ENCODE results near the gene SPRING1.

SPRING1 gene

GRCh38 chr12:116707751-116708150, 30.1 kb downstream of the SPRING1 start:
- no peak for DNase-seq

GRCh38 chr12:116703214-116703795, 34.6 kb downstream of the SPRING1 start:
- peak; percentile 76 for DNase-seq

GRCh38 chr12:116701432-116701831, 36.4 kb downstream of the SPRING1 start:
- DNase-seq: no peak

- DNase-seq: no peak
Measured at GRCh38 chr12:116700066-116700465, 37.8 kb downstream of the SPRING1 start.

- DNase-seq: no peak
Measured at GRCh38 chr12:116698554-116699075, 39.3 kb downstream of the SPRING1 start.

GRCh38 chr12:116698116-116698515, 39.8 kb downstream of the SPRING1 start:
- no peak for DNase-seq

GRCh38 chr12:116697716-116698115, 40.2 kb downstream of the SPRING1 start:
- no peak for DNase-seq

GRCh38 chr12:116697305-116697704, 40.6 kb downstream of the SPRING1 start:
- DNase-seq: peak; percentile 37

- DNase-seq: no peak
Measured at GRCh38 chr12:116695464-116695725, 42.5 kb downstream of the SPRING1 start.

- no peak for DNase-seq
Measured at GRCh38 chr12:116694653-116695463, 43.0 kb downstream of the SPRING1 start.

GRCh38 chr12:116693286-116694227, 44.3 kb downstream of the SPRING1 start:
- DNase-seq: no peak

- DNase-seq: no peak
Measured at GRCh38 chr12:116692605-116693004, 45.3 kb downstream of the SPRING1 start.

- no peak for DNase-seq
Measured at GRCh38 chr12:116691636-116692035, 46.2 kb downstream of the SPRING1 start.

GRCh38 chr12:116691205-116691604, 46.7 kb downstream of the SPRING1 start:
- no peak for DNase-seq

GRCh38 chr12:116689979-116690744, 47.7 kb downstream of the SPRING1 start:
- no peak for DNase-seq

- DNase-seq: no peak
Measured at GRCh38 chr12:116689521-116689920, 48.3 kb downstream of the SPRING1 start.

All from activated CD4-positive, alpha-beta T cell treated with anti-CD3 and anti-CD28 coated beads, Interleukin-2, Interleukin-6, amounts not matched to agents 100 ng/mL and 50 ng/mL, durations not matched to agents 16 hours and 8 hours (primary cell).